Parathyroid adenoma (tissue), 2 donors: ENCODE data around the gene GTF2A2.

ENCODE experiments used
- H2AFZ ChIP-seq: fragments of 300-600 bp; sonication (generic); one replicate; pipeline ENCODE4 v1.7.0; 2017; ENCODE audit warnings: antibody characterized with exemption, mild to moderate bottlenecking
- H3K27ac ChIP-seq: fragments of 300-600 bp; sonication (generic); one replicate; pipeline ENCODE4 v1.7.0; 2017
- H3K27me3 ChIP-seq: fragments of 300-600 bp; sonication (generic); one replicate; pipeline ENCODE4 v1.7.0; 2017; ENCODE audit warnings: low read length; ENCODE audit not compliant: control insufficient read depth, insufficient read depth
- H3K36me3 ChIP-seq: fragments of 300-600 bp; sonication (generic); one replicate; pipeline ENCODE4 v1.7.0; 2017; ENCODE audit warnings: low read length; ENCODE audit not compliant: control insufficient read depth, insufficient read depth
- H3K4me1 ChIP-seq: fragments of 300-600 bp; sonication (generic); one replicate; pipeline ENCODE4 v1.7.0; 2017; ENCODE audit warnings: control low read depth
- H3K4me2 ChIP-seq: fragments of 300-600 bp; sonication (generic); one replicate; pipeline ENCODE4 v1.7.0; 2017; ENCODE audit warnings: low read length
- H3K4me3 ChIP-seq: fragments of 300-600 bp; sonication (generic); one replicate; pipeline ENCODE4 v1.7.0; 2017; ENCODE audit warnings: low read depth, low read length
- H3K79me2 ChIP-seq: fragments of 300-600 bp; sonication (generic); one replicate; pipeline ENCODE4 v1.7.0; 2017; ENCODE audit warnings: control low read depth
- H3K9ac ChIP-seq: fragments of 300-600 bp; sonication (generic); one replicate; pipeline ENCODE4 v1.7.0; 2017; ENCODE audit warnings: mild to moderate bottlenecking
- H3K9me3 ChIP-seq: fragments of 300-600 bp; sonication (generic); one replicate; pipeline ENCODE4 v1.7.0; 2017; ENCODE audit warnings: low read length; ENCODE audit not compliant: control insufficient read depth
- CTCF ChIP-seq: fragments of 300-600 bp; sonication (generic); IDR thresholded peaks from one replicate; pipeline ENCODE4 v1.7.0; 2017; ENCODE audit warnings: antibody characterized with exemption, mild to moderate bottlenecking
- donor health status: primary hyperparathyroidism.

Gene GTF2A2

GRCh38 chr15:59632714-59633113 lies 24.6 kb downstream of the GTF2A2 start:
- Histone ChIP-seq H3K4me1 (no peaks in the 10 kb centered on the region), H3K27ac (no peak overlapping the region), H3K79me2 (no peaks in the 10 kb centered on the region), H3K9me3 (no peaks in the 10 kb centered on the region), H2AFZ (no peak overlapping the region), H3K9ac (no peak overlapping the region), H3K4me2 (no peak overlapping the region), H3K4me3 (no peak overlapping the region), H3K36me3 (no peaks in the 10 kb centered on the region), H3K27me3 (no peaks in the 10 kb centered on the region)
- TF ChIP-seq CTCF = no peak

GRCh38 chr15:59622289-59622688 lies 35.0 kb downstream of the GTF2A2 start:
- H3K4me3 ChIP-seq = no peak overlapping the region
- H3K27ac ChIP-seq = no peak overlapping the region
- no peaks in the 10 kb centered on the region for H3K27me3 ChIP-seq
- no peaks in the 10 kb centered on the region for H3K9me3 ChIP-seq
- no peaks in the 10 kb centered on the region for H3K36me3 ChIP-seq
- H3K9ac ChIP-seq = no peak overlapping the region
- no peak overlapping the region for H3K4me2 ChIP-seq
- no peak for TF ChIP-seq CTCF
- H2AFZ ChIP-seq = no peak overlapping the region
- H3K79me2 ChIP-seq = no peaks in the 10 kb centered on the region
- H3K4me1 ChIP-seq = no peaks in the 10 kb centered on the region

DNA sequence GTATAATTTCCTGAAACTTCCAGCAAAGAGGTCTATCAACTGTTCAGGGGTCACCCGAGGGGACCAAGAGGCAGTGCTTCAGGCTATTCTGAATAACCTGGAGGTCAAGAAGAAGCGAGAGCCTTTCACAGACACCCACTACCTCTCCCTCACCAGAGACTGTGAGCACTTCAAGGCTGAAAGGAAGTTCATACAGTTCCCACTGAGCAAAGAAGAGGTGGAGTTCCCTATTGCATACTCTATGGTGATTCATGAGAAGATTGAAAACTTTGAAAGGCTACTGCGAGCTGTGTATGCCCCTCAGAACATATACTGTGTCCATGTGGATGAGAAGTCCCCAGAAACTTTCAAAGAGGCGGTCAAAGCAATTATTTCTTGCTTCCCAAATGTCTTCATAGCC lies 38.9 kb downstream of the GTF2A2 start:
- H3K79me2 ChIP-seq = no peaks in the 10 kb centered on the region
- H3K9me3 ChIP-seq = no peaks in the 10 kb centered on the region
- no peak for TF ChIP-seq CTCF
- no peaks in the 10 kb centered on the region for H3K36me3 ChIP-seq
- H3K4me1 ChIP-seq = no peaks in the 10 kb centered on the region
- no peak overlapping the region for H3K27ac ChIP-seq
- H3K4me2 ChIP-seq = no peak overlapping the region
- no peak overlapping the region for H3K9ac ChIP-seq
- H3K4me3 ChIP-seq = no peak overlapping the region
- no peak overlapping the region for H2AFZ ChIP-seq
- no peaks in the 10 kb centered on the region for H3K27me3 ChIP-seq

DNA sequence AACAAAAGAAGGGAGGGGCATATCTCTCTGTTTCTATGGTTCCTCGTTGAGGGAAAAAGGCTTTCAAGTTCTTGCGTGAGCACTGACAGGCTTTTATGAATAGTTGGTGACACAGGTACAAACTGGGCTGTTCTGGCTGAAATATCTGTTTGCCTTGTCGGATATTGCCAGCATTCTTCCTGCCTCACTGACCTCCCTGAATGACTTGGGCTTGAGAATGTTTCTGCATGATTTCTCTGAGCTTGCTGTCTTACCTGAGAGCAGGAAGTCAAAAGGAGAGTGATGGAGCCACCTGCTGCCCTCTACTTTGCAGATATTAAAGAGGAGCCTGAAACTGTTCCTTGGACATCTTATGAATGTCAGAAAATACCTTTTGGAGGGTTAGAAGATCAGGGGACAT lies 40.9 kb downstream of the GTF2A2 start:
- H3K4me1 ChIP-seq = no peaks in the 10 kb centered on the region
- TF ChIP-seq CTCF = no peak
- H2AFZ ChIP-seq = no peak overlapping the region
- H3K9me3 ChIP-seq = no peaks in the 10 kb centered on the region
- no peaks in the 10 kb centered on the region for H3K79me2 ChIP-seq
- no peaks in the 10 kb centered on the region for H3K36me3 ChIP-seq
- no peak overlapping the region for H3K4me2 ChIP-seq
- H3K27ac ChIP-seq = no peak overlapping the region
- H3K4me3 ChIP-seq = no peak overlapping the region
- no peaks in the 10 kb centered on the region for H3K27me3 ChIP-seq
- H3K9ac ChIP-seq = no peak overlapping the region

DNA sequence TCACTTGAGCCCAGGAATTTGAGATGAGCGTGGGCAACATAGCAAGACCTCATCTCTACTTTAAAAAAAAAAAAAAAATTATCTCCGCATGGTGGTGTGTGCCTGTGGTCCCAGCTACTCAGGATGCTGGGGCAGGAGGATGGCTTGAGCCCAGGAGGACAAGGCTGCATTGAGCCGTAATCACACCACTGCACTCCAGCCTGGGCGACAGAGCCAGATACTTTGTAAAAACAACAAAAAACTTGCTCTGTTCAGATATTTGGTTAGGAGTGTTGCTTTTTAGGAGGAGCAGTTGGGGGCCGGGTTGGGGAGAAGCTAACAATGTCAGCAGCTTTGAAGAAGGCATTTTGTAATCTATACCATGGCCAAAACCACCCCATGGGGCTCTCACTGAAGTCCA lies 41.7 kb downstream of the GTF2A2 start:
- H3K79me2 ChIP-seq = no peaks in the 10 kb centered on the region
- no peak overlapping the region for H3K27ac ChIP-seq
- H3K36me3 ChIP-seq = no peaks in the 10 kb centered on the region
- H3K9ac ChIP-seq = no peak overlapping the region
- H3K27me3 ChIP-seq = no peaks in the 10 kb centered on the region
- no peak overlapping the region for H3K4me2 ChIP-seq
- TF ChIP-seq CTCF = no peak
- no peaks in the 10 kb centered on the region for H3K9me3 ChIP-seq
- H2AFZ ChIP-seq = no peak overlapping the region
- no peak overlapping the region for H3K4me3 ChIP-seq
- no peaks in the 10 kb centered on the region for H3K4me1 ChIP-seq
